Thoracic aorta (tissue), 2 donors: ENCODE measurements around the gene BACH2. TPM values are rescaled to one million over a fixed set of nuclear protein-coding genes. Genes with fewer than 3 reads are reported as not detected.

Experiments used
- ATAC-seq: fragments of 150-250 bp; one replicate; pipeline ENCODE4 v1.8.0; 2017; ENCODE audit warnings: low read depth; ENCODE audit not compliant: insufficient number of reproducible peaks, low FRiP score
- DNase-seq: peaks from one replicate; pipeline ENCODE4 v3.0.0-alpha.2; 2020; ENCODE audit warnings: low spot score
- H3K27ac ChIP-seq, 2 donors: fragments of 200-600 bp; sonication (generic); 1 replicate in 1 of 2; 2 replicates in 1 of 2; pipeline ENCODE4 v1.5.1; 2016; ENCODE audit warnings: mild to moderate bottlenecking in 2 of 2, moderate library complexity in 2 of 2
- H3K27me3 ChIP-seq: fragments of 200-600 bp; sonication (generic); replicated peaks from 2 replicates; pipeline ENCODE4 v1.6.0; 2016; ENCODE audit warnings: mild to moderate bottlenecking; ENCODE audit not compliant: insufficient read depth
- H3K36me3 ChIP-seq: fragments of 200-600 bp; sonication (generic); one replicate; pipeline ENCODE4 v1.5.1; 2016
- H3K4me1 ChIP-seq, 2 donors: fragments of 200-600 bp; sonication (generic); 1 replicate in 1 of 2; 2 replicates in 1 of 2; pipeline versions ENCODE4 v1.5.1 to v1.6.0; 2016; ENCODE audit warnings: low read depth in 2 of 2, mild to moderate bottlenecking in 1 of 2; ENCODE audit not compliant: control insufficient read depth in 1 of 2
- H3K4me3 ChIP-seq: fragments of 200-600 bp; sonication (generic); 2 replicates; pipeline ENCODE4 v1.5.1; 2016; ENCODE audit warnings: mild to moderate bottlenecking
- H3K9me3 ChIP-seq: fragments of 200-600 bp; sonication (generic); 2 replicates; pipeline ENCODE4 v1.5.1; 2016
- CTCF ChIP-seq: fragments of 200-600 bp; sonication (generic); IDR thresholded peaks from one replicate; pipeline ENCODE4 v1.5.1; 2019; ENCODE audit warnings: antibody characterized with exemption
- total RNA-seq, 2 donors: library from RNA; depleted of rRNA; stranded (reverse); fragments of >200 nt; gene quantifications; one replicate each; pipeline versions ENCODE4 v1.1.0 to v1.2.3, GENCODE V29; 2016

Gene BACH2
- total RNA-seq, 2 donors from 2014 or later: 6.1 to 17.8 TPM

GRCh38 chr6:89956182-89956581 is 340.5 kb downstream of the BACH2 start:
- Histone ChIP-seq H3K4me3 (no peak overlapping the region), H3K27me3 (no peaks in the 10 kb centered on the region), H3K36me3 (no peaks in the 10 kb centered on the region), H3K4me1 (no peaks in the 10 kb centered on the region), H3K9me3 (no peaks in the 10 kb centered on the region), H3K27ac (no peak overlapping the region)
- ATAC-seq (no peak), DNase-seq (no peak)
- no peak for TF ChIP-seq CTCF

- no peak for DNase-seq
- no peak overlapping the region for H3K27ac ChIP-seq
- no peak for TF ChIP-seq CTCF
- H3K36me3 ChIP-seq: no peaks in the 10 kb centered on the region
- no peaks in the 10 kb centered on the region for H3K9me3 ChIP-seq
- no peaks in the 10 kb centered on the region for H3K27me3 ChIP-seq
- ATAC-seq: no peak
- no peak overlapping the region for H3K4me3 ChIP-seq
- no peaks in the 10 kb centered on the region for H3K4me1 ChIP-seq
Observed at GRCh38 chr6:89955364-89955763, 341.3 kb downstream of the BACH2 start.

GRCh38 chr6:89954721-89955148 is 341.9 kb downstream of the BACH2 start:
- H3K9me3 ChIP-seq: no peaks in the 10 kb centered on the region
- no peaks in the 10 kb centered on the region for H3K27me3 ChIP-seq
- TF ChIP-seq CTCF: no peak
- H3K27ac ChIP-seq: no peak overlapping the region
- H3K4me3 ChIP-seq: no peak overlapping the region
- H3K36me3 ChIP-seq: no peaks in the 10 kb centered on the region
- ATAC-seq (no peak), DNase-seq (no peak)
- H3K4me1 ChIP-seq: no peaks in the 10 kb centered on the region

DNA sequence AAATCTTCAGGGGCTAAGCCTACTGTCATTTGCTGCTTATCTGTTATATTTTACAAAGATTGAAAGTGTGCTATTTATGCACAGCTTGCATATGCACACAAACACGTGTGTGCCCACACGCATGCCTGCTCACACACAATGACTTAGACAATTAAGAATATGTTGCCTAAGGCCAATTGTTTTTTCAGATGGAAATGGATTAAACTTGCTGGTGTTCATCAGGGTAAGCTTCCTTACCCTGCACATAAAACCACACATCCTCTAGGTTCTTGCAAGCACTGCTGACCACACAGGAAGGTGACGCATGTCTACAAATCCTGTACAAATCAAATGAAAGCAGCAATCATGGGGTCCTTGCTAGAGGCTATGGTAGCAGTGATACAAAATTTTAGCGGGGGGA is 344.0 kb downstream of the BACH2 start:
- Histone ChIP-seq H3K4me1 (no peaks in the 10 kb centered on the region), H3K36me3 (no peaks in the 10 kb centered on the region), H3K27ac (no peak overlapping the region), H3K9me3 (no peaks in the 10 kb centered on the region), H3K4me3 (no peak overlapping the region), H3K27me3 (no peaks in the 10 kb centered on the region)
- ATAC-seq (no peak), DNase-seq (no peak)
- no peak for TF ChIP-seq CTCF

GRCh38 chr6:89952105-89952671 is 344.5 kb downstream of the BACH2 start:
- H3K36me3 ChIP-seq: no peaks in the 10 kb centered on the region
- no peak for DNase-seq
- H3K4me3 ChIP-seq: no peak overlapping the region
- no peaks in the 10 kb centered on the region for H3K4me1 ChIP-seq
- no peak for TF ChIP-seq CTCF
- H3K27ac ChIP-seq: no peak overlapping the region
- no peak for ATAC-seq
- H3K9me3 ChIP-seq: no peaks in the 10 kb centered on the region
- no peaks in the 10 kb centered on the region for H3K27me3 ChIP-seq
